Muscle of back (tissue), 10 donors: ENCODE measurements around the gene LCNL1. TPM values are rescaled to one million over a fixed set of nuclear protein-coding genes. Genes with fewer than 3 reads are reported as not detected.

Experiments
- polyA plus RNA-seq, 10 donors: library from polyadenylated mRNA; unstranded; fragments of 120-200 nt; gene quantifications; one replicate each; pipeline ENCODE4 v1.2.1, GENCODE V29; 2013; ENCODE audit not compliant: insufficient read length in 10 of 10

LCNL1 gene
- polyA plus RNA-seq, 10 donors, result 0.14 to 1.1 (median 0.66) TPM

Other genes with a start within 250 kb of the LCNL1 start
- 10 to 100 TPM in 3 of 10 donors, 1 to 10 TPM in 7; 2.4 to 17.8 (median 8.8) TPM for gene LCN10, start 240.1 kb upstream of the LCNL1 start, polyA plus RNA-seq
- gene LCN6, start 234.5 kb upstream of the LCNL1 start, polyA plus RNA-seq, result under 1 TPM in 1 of 10 donors, not detected in 9; 0.33 TPM
- 10 to 100 TPM in 2 of 10 donors, 1 to 10 TPM in 8; 1.1 to 10.8 (median 7.8) TPM for gene LCN8, start 224.8 kb upstream of the LCNL1 start, polyA plus RNA-seq
- under 1 TPM; 0.22 to 0.95 (median 0.52) TPM for gene LCN15, start 218.5 kb upstream of the LCNL1 start, polyA plus RNA-seq
- 10 to 100 TPM; 24.8 to 43.7 (median 34.1) TPM for gene TMEM141, start 191.6 kb upstream of the LCNL1 start, polyA plus RNA-seq
- gene CCDC183, start 186.7 kb upstream of the LCNL1 start, polyA plus RNA-seq, result 1 to 10 TPM; 1.1 to 3.3 (median 1.9) TPM
- 10 to 100 TPM; 41.0 to 59.7 (median 50.7) TPM for gene RABL6, start 175.0 kb upstream of the LCNL1 start, polyA plus RNA-seq
- 1 to 10 TPM; 1.3 to 2.1 (median 1.7) TPM for gene AJM1, start 140.5 kb upstream of the LCNL1 start, polyA plus RNA-seq
- 100 to 1,000 TPM in 4 of 10 donors, 10 to 100 TPM in 6; 63.9 to 118 (median 81.7) TPM for gene PHPT1, start 133.6 kb upstream of the LCNL1 start, polyA plus RNA-seq
- 1 to 10 TPM; 2.0 to 5.6 (median 3.9) TPM for gene MAMDC4, start 130.6 kb upstream of the LCNL1 start, polyA plus RNA-seq
- gene EDF1, start 116.7 kb upstream of the LCNL1 start, polyA plus RNA-seq, result 100 to 1,000 TPM; 236 to 394 (median 310) TPM
- 10 to 100 TPM in 2 of 10 donors, 1 to 10 TPM in 8; 8.1 to 10.7 (median 9.6) TPM for gene TRAF2, start 96.5 kb upstream of the LCNL1 start, polyA plus RNA-seq
- gene FBXW5, start 38.3 kb upstream of the LCNL1 start, polyA plus RNA-seq, result 10 to 100 TPM; 27.4 to 47.9 (median 34.4) TPM
- gene C8G, start 37.8 kb upstream of the LCNL1 start, polyA plus RNA-seq, result 1 to 10 TPM in 1 of 10 donors, under 1 TPM in 8, not detected in 1; 0.29 to 1.0 (median 0.51) TPM
- 1 to 10 TPM in 3 of 10 donors, under 1 TPM in 7; 0.25 to 1.2 (median 0.68) TPM for gene LCN12, start 30.7 kb upstream of the LCNL1 start, polyA plus RNA-seq
- 10 to 100 TPM in 8 of 10 donors, 1 to 10 TPM in 2; 2.3 to 36.3 (median 17.1) TPM for gene PTGDS, start 5.5 kb upstream of the LCNL1 start, polyA plus RNA-seq
- gene PAXX, start 9.4 kb downstream of the LCNL1 start, polyA plus RNA-seq, result 10 to 100 TPM; 11.8 to 28.5 (median 21.6) TPM
- 1 to 10 TPM in 2 of 10 donors, under 1 TPM in 6, not detected in 2; 0.28 to 4.7 (median 0.54) TPM for gene CLIC3, start 13.6 kb downstream of the LCNL1 start, polyA plus RNA-seq
- gene ABCA2, start 45.2 kb downstream of the LCNL1 start, polyA plus RNA-seq, result 10 to 100 TPM; 11.5 to 18.7 (median 16.7) TPM
- gene FUT7, start 49.1 kb downstream of the LCNL1 start, polyA plus RNA-seq, result under 1 TPM in 4 of 10 donors, not detected in 6; 0.10 to 0.48 (median 0.12) TPM
- 10 to 100 TPM; 28.5 to 53.0 (median 38.4) TPM for gene NPDC1, start 63.2 kb downstream of the LCNL1 start, polyA plus RNA-seq
- gene ENTPD2, start 71.1 kb downstream of the LCNL1 start, polyA plus RNA-seq, result 10 to 100 TPM in 6 of 10 donors, 1 to 10 TPM in 4; 7.5 to 16.5 (median 12.1) TPM
- 1 to 10 TPM; 1.9 to 7.1 (median 3.9) TPM for gene SAPCD2, start 87.6 kb downstream of the LCNL1 start, polyA plus RNA-seq
- gene UAP1L1, start 94.5 kb downstream of the LCNL1 start, polyA plus RNA-seq, result 1 to 10 TPM; 1.5 to 3.0 (median 2.0) TPM
- 10 to 100 TPM; 31.3 to 54.4 (median 41.1) TPM for gene MAN1B1, start 104.0 kb downstream of the LCNL1 start, polyA plus RNA-seq
- gene DPP7, start 131.7 kb downstream of the LCNL1 start, polyA plus RNA-seq, result 10 to 100 TPM; 21.9 to 43.1 (median 28.8) TPM
- under 1 TPM in 2 of 10 donors, not detected in 8; 0.07 TPM for gene GRIN1, start 156.2 kb downstream of the LCNL1 start, polyA plus RNA-seq
- not detected for gene LRRC26, start 187.1 kb downstream of the LCNL1 start, polyA plus RNA-seq
- gene TMEM210, start 189.1 kb downstream of the LCNL1 start, polyA plus RNA-seq, result not detected
- 10 to 100 TPM; 21.2 to 36.5 (median 29.2) TPM for gene ANAPC2, start 205.6 kb downstream of the LCNL1 start, polyA plus RNA-seq
- 10 to 100 TPM; 38.2 to 72.0 (median 49.6) TPM for gene SSNA1, start 205.7 kb downstream of the LCNL1 start, polyA plus RNA-seq
- 10 to 100 TPM in 2 of 10 donors, 1 to 10 TPM in 8; 5.8 to 10.9 (median 7.8) TPM for gene TPRN, start 217.7 kb downstream of the LCNL1 start, polyA plus RNA-seq
- gene TMEM203, start 222.7 kb downstream of the LCNL1 start, polyA plus RNA-seq, result 10 to 100 TPM; 30.3 to 36.7 (median 32.2) TPM
- gene NDOR1, start 222.7 kb downstream of the LCNL1 start, polyA plus RNA-seq, result 10 to 100 TPM in 1 of 10 donors, 1 to 10 TPM in 9; 3.8 to 10.6 (median 6.9) TPM
- 1 to 10 TPM; 1.8 to 4.5 (median 2.4) TPM for gene RNF208, start 239.2 kb downstream of the LCNL1 start, polyA plus RNA-seq
- gene CYSRT1, start 242.2 kb downstream of the LCNL1 start, polyA plus RNA-seq, result 1 to 10 TPM in 9 of 10 donors, under 1 TPM in 1; 0.93 to 3.3 (median 2.0) TPM
- 1 to 10 TPM in 7 of 10 donors, under 1 TPM in 3; 0.80 to 3.4 (median 1.5) TPM for gene RNF224, start 244.5 kb downstream of the LCNL1 start, polyA plus RNA-seq
- gene SLC34A3, start 247.9 kb downstream of the LCNL1 start, polyA plus RNA-seq, result 1 to 10 TPM in 5 of 10 donors, under 1 TPM in 5; 0.29 to 2.0 (median 0.89) TPM